Common myeloid progenitor, CD34-positive (primary cell): ENCODE data around the gene ABTB1.

Experiments
- CTCF ChIA-PET: fragments of 350-600 bp; sonication (Branson Sonifier 250); formaldehyde crosslinking; loops from one replicate; lab custom pipeline; 2021; ENCODE audit warnings: antibody characterized with exemption; lab: Charles Lee
- POLR2A ChIA-PET: fragments of 350-600 bp; sonication (Branson Sonifier 250); formaldehyde crosslinking; loops from one replicate; lab custom pipeline; 2021; ENCODE audit warnings: antibody characterized with exemption; lab: Charles Lee
- DNase-seq, 3 donors: peaks; one replicate each; pipeline versions ENCODE4 v3.0.0 to v3.0.0-alpha.2; 2013
- H3K27ac ChIP-seq, 2 experiments: 1 replicate in 1 of 2; 2 replicates in 1 of 2; pipeline ENCODE4 v1.7.0; 2013; ENCODE audit warnings: inconsistent platforms in 2 of 2, low read length in 2 of 2, mild to moderate bottlenecking in 2 of 2, low read depth in 1 of 2, moderate library complexity in 1 of 2; ENCODE audit not compliant: severe bottlenecking in 2 of 2, insufficient read depth in 1 of 2, poor library complexity in 1 of 2
- H3K27me3 ChIP-seq, 5 experiments: replicated peaks in 2 of 5; 1 replicate in 3 of 5; 2 replicates in 2 of 5; pipeline versions ENCODE4 v1.6.1 to v1.7.0; 2013; ENCODE audit warnings: low read length in 4 of 5, mild to moderate bottlenecking in 2 of 5, moderate library complexity in 2 of 5, inconsistent platforms in 1 of 5; ENCODE audit not compliant: insufficient read depth in 5 of 5, control insufficient read depth in 4 of 5
- H3K36me3 ChIP-seq, 4 experiments: 1 replicate in 2 of 4; 2 replicates in 2 of 4; pipeline versions ENCODE4 v1.6.1 to v1.7.0; 2013; ENCODE audit warnings: low read length in 3 of 4, control low read depth in 1 of 4, mild to moderate bottlenecking in 1 of 4; ENCODE audit not compliant: control insufficient read depth in 4 of 4, insufficient read depth in 4 of 4
- H3K4me1 ChIP-seq, 4 experiments: 1 replicate in 3 of 4; 2 replicates in 1 of 4; pipeline versions ENCODE4 v1.6.1 to v1.7.1; 2013; ENCODE audit warnings: low read length in 3 of 4, mild to moderate bottlenecking in 3 of 4, control low read depth in 1 of 4, inconsistent platforms in 1 of 4, moderate library complexity in 1 of 4; ENCODE audit not compliant: control insufficient read depth in 4 of 4, insufficient read depth in 4 of 4; ENCODE audit errors: control extremely low read depth in 1 of 4
- H3K4me3 ChIP-seq, 7 experiments: 1 replicate in 4 of 7; 2 replicates in 3 of 7; pipeline versions ENCODE4 v1.5.1 to v1.7.0; 2013; ENCODE audit warnings: mild to moderate bottlenecking in 7 of 7, low read length in 6 of 7, moderate library complexity in 6 of 7, inconsistent platforms in 2 of 7, low read depth in 2 of 7, control low read depth in 1 of 7; ENCODE audit not compliant: insufficient read depth in 4 of 7, control insufficient read depth in 1 of 7; ENCODE audit errors: extremely low read depth in 1 of 7
- H3K9me3 ChIP-seq, 5 experiments: 1 replicate in 4 of 5; 2 replicates in 1 of 5; pipeline versions ENCODE4 v1.6.1 to v1.7.1; 2013; ENCODE audit warnings: low read length in 4 of 5, mild to moderate bottlenecking in 2 of 5, inconsistent platforms in 1 of 5, low read depth in 1 of 5, moderate library complexity in 1 of 5; ENCODE audit not compliant: control insufficient read depth in 4 of 5, insufficient read depth in 2 of 5; ENCODE audit errors: control extremely low read depth in 1 of 5
- WGBS: methylation state at CpG from one replicate; pipeline ENCODE4 v1.1.5; 2013; ENCODE audit not compliant: insufficient coverage; 5-methylcytosine and 5-hydroxymethylcytosine counted together

Gene ABTB1

DNA sequence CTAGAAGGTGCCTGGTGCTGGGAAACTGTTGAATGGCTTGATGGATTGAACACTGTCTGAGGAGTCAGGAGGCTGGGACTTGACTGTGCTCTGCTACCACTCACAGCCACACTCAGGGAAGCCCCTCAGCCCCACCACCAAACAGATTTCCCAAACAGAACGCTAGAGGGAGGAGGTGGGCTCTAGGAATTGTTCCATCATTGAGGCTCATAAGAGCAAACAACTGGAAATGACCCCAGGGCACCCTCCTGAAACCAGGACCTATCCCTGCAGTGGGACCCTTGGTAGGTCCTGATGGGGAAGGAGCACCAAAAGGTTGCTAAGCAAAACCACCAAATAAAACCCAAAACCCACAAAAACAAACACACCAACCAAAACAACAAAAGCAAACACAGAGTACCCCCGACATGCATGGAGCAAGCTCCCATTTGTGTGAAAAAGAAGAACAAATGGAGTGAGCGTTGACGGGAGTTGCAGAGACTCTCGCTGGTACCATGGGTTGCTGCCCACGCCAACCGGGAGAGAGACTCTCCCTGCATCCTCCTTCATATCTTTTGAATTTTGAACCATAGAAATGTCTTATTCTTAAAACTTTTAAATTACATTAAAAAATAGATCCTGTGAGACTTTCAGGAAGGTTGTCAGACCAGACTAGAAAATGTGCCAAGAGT is 45.6 kb downstream of the ABTB1 start:
- DNase-seq, result no peak
- 100% methylated on average over 1 of the region's 7 CpGs for WGBS
- Histone ChIP-seq H3K4me1 (peaks cover 0 to 12% (median 0%) of the 10 kb centered on the region in 4 experiments), H3K36me3 (peaks cover 2 to 72% (median 45%) of the 10 kb centered on the region in 4 experiments), H3K27ac (no peak overlapping the region), H3K4me3 (no peak overlapping the region), H3K27me3 (no peaks in the 10 kb centered on the region), H3K9me3 (no peaks in the 10 kb centered on the region)
- CTCF ChIA-PET, result interaction anchor here (1.1 kb wide), 1 partner anchor 113 kb away, joined by 3 read pairs; no protein-coding TSS in a partner anchor
- POLR2A ChIA-PET, result no interaction called here

DNA sequence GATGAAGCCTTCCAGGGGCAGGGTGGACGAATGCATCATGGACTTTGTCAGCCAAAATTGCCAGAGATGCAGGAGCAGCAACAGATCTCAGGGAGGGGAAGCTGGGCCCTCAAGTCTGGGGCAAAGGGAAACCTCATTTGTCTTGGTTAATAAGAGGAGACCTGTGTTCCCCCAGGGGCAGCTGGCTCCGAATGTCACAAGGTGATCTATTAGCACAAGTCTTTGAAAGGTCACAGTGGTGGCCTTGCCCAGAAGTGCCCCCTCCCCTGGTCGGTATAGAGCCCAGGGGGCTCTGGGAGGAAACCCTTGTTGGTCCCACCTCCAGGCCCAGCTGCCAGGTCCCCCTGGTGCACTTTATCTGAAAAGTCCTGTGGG is 46.2 kb downstream of the ABTB1 start:
- Histone ChIP-seq H3K36me3 (peaks cover 2 to 68% (median 43%) of the 10 kb centered on the region in 4 experiments), H3K4me1 (peaks cover 0 to 12% (median 0%) of the 10 kb centered on the region in 4 experiments), H3K4me3 (no peak overlapping the region), H3K9me3 (no peaks in the 10 kb centered on the region), H3K27ac (no peak overlapping the region), H3K27me3 (no peaks in the 10 kb centered on the region)
- ChIA-PET CTCF (no interaction called here), POLR2A (no interaction called here)
- no peak for DNase-seq
- 93% methylated on average over 2 of the region's 3 CpGs for WGBS

- POLR2A ChIA-PET, result no interaction called here
- Histone ChIP-seq H3K27ac (no peak overlapping the region), H3K27me3 (no peaks in the 10 kb centered on the region), H3K4me3 (no peak overlapping the region), H3K9me3 (no peaks in the 10 kb centered on the region), H3K4me1 (peaks cover 0 to 8% (median 0%) of the 10 kb centered on the region in 4 experiments), H3K36me3 (peaks cover 2 to 68% (median 42%) of the 10 kb centered on the region in 4 experiments)
- CTCF ChIA-PET, result no interaction called here
- no peak for DNase-seq
- 100% methylated on average over 8 of the region's 8 CpGs for WGBS
Observed at GRCh38 chr3:127719369-127719768, 46.6 kb downstream of the ABTB1 start.

DNA sequence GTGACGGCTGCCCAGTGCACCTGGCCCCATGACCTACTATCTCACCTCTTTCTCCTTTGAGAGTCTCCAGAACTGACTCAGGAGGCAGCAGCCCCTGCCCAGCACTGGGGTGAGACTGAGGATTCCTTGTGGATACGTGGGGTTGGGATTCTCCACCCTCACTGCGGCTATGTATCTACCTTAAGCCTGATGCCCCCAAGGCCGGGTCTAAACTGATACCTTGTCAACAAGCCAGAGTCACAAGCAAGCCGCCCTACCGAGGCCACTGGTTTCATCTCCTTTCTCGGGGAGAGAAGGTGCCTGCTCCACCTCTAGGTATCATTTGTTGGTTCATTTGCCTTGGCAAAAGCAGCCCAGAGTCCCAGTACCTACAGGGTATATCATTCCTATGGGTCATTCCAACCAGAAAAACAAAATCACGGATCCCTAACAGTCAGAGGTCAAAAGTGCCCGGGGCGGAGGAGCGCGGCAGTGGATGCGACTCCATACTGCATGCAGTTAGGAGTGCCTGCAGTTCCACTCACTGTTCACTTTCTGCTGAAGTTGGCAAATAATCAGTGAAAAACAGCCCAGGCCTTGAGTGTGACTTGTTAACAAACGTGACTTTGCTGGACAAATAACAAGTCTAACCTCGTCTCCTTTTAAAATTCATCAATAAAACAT is 47.5 kb downstream of the ABTB1 start:
- ChIA-PET CTCF (no interaction called here), POLR2A (no interaction called here)
- no peak for DNase-seq
- H3K4me3 ChIP-seq, result no peak overlapping the region
- H3K9me3 ChIP-seq, result no peaks in the 10 kb centered on the region
- over 99% methylated on average over 15 of the region's 15 CpGs for WGBS
- H3K4me1 ChIP-seq, result peaks cover 0 to 6% (median 0%) of the 10 kb centered on the region in 4 experiments
- H3K27ac ChIP-seq, result no peak overlapping the region
- peaks cover 2 to 68% (median 44%) of the 10 kb centered on the region in 4 experiments for H3K36me3 ChIP-seq
- H3K27me3 ChIP-seq, result no peaks in the 10 kb centered on the region

DNA sequence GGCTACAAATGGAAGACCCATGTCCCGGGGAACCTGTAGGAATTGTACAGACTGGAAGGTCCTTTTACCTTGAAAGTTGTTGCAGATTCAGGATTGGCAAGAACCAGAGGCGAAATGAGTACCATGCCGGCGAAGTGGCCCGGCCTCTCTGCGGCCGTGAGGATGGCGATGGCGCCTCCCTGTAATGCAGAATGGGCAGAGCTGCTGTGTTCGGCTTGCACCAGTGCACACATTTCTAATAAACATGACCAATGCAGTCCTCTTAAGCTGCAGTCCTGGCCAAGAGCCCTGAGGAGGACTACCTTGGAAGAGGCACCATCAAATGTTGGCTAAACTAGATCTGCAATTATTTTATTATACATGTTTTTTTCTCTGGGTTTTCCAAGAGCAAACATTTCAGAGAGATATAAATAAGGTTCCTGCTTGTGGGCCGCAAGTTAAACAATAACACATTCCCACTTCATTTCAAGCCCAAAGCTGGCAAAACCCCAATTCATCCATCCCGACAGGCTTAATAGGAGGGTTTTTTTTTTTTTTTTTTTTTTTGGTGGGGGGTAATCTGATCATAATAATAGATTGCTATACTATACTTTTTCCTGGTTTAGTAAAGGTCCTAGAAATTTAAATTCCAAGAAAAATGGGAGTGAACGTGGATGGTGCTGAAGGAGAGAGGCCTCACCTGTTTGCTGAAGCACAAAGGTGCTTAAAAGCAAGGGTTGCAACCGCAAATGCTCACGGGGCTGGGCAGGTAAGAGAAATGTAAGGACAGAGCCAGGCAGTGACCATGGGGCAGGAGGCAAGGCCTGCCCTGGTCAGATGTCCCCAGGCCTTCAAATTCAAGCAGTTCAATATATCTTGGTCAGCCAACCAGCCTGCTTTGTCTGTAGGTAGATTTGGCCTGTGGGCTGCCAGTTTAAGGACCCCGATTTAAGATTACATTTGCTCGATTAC is 48.5 kb downstream of the ABTB1 start:
- Histone ChIP-seq H3K27ac (no peak overlapping the region), H3K27me3 (no peaks in the 10 kb centered on the region), H3K36me3 (peaks cover 2 to 63% (median 42%) of the 10 kb centered on the region in 4 experiments), H3K9me3 (no peaks in the 10 kb centered on the region), H3K4me3 (no peak overlapping the region), H3K4me1 (no peaks in the 10 kb centered on the region)
- POLR2A ChIA-PET, result no interaction called here
- DNase-seq, result no peak
- 100% methylated on average over 11 of the region's 17 CpGs for WGBS
- CTCF ChIA-PET, result no interaction called here

- H3K36me3 ChIP-seq, result peaks cover 2 to 55% (median 40%) of the 10 kb centered on the region in 4 experiments
- 87% methylated on average over 10 of the region's 13 CpGs for WGBS
- H3K4me1 ChIP-seq, result peaks cover 0 to 4% (median 0%) of the 10 kb centered on the region in 4 experiments
- H3K4me3 ChIP-seq, result no peak overlapping the region
- CTCF ChIA-PET, result no interaction called here
- POLR2A ChIA-PET, result no interaction called here
- H3K9me3 ChIP-seq, result no peaks in the 10 kb centered on the region
- H3K27ac ChIP-seq, result no peak overlapping the region
- no peaks in the 10 kb centered on the region for H3K27me3 ChIP-seq
- no peak for DNase-seq
Observed at GRCh38 chr3:127722091-127722784, 49.5 kb downstream of the ABTB1 start.
